AG09319 (cell line): ENCODE results near the gene ITM2A.

Source experiments
- DNase-seq: peaks from one replicate; pipeline ENCODE4 v3.0.0-alpha.2; 2010; ENCODE audit warnings: low read depth; ENCODE audit errors: extremely low read depth
- TF ChIP-seq, protein P1 (sequence below): IDR thresholded peaks from 2 replicates; pipeline ENCODE4 v1.5.1; 2011; ENCODE audit warnings: low read depth, mild to moderate bottlenecking, inconsistent platforms, low read length, moderate library complexity

The ITM2A gene

DNA sequence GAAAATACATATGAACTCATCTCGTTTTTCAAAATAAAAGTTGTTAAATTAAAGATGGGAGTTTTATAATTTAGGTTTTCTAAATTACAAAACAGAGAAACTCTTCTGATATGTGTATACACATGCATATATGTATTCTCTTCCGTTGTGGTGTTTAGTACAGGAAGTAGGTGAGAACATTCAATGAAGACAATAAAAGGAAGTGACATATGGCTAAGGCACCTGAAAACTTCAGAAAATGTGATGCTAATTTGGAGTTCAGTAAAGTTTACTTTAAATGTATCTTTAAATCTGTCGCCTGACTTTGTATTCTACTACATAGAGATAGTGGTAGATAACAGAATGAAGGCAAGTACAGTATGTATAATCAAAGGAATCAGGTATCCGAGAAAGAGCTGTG is 33.5 kb upstream of the ITM2A start:
- DNase-seq, result no peak
- TF ChIP-seq, protein P1, sequence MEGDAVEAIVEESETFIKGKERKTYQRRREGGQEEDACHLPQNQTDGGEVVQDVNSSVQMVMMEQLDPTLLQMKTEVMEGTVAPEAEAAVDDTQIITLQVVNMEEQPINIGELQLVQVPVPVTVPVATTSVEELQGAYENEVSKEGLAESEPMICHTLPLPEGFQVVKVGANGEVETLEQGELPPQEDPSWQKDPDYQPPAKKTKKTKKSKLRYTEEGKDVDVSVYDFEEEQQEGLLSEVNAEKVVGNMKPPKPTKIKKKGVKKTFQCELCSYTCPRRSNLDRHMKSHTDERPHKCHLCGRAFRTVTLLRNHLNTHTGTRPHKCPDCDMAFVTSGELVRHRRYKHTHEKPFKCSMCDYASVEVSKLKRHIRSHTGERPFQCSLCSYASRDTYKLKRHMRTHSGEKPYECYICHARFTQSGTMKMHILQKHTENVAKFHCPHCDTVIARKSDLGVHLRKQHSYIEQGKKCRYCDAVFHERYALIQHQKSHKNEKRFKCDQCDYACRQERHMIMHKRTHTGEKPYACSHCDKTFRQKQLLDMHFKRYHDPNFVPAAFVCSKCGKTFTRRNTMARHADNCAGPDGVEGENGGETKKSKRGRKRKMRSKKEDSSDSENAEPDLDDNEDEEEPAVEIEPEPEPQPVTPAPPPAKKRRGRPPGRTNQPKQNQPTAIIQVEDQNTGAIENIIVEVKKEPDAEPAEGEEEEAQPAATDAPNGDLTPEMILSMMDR, result no peak

DNA sequence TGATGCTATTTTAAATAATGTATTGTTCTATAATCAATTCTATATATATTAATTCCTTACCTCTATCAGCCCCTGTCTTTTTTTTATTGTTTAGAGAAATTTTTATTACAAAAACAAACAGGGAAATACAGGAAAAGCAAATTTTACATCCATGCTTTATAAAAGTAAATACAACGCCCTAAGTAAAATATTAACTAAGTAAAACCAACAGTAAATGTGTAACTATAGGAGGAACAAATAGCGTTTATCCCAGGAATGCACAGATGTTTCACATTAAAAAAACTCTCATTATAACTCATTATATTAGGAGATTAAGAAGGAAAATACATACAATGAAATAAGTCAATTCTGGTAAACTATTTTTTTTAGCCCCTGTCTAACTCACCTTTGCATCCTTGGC is 8.2 kb upstream of the ITM2A start:
- no peak for DNase-seq
- TF ChIP-seq, protein P1, result no peak

DNA sequence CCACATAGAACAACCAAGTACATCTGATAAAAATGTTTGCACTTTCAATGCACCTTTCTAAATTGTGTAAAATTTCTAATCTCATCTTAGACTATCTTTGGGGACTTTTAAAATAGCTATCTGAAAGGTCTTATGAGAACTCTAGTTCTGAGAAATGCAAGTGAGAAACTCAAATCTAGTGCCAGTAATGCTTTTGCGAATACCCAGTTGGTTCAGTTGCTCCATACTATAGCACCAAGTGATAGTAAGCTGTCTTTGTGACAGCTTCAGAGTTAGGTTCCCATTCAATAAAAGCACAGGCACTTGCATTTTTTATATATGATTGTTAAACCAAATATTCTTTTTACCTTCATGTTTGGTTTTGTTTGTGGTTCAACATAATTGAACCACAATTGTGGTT is 4.5 kb upstream of the ITM2A start:
- TF ChIP-seq, protein P1, result no peak
- DNase-seq, result no peak

DNA sequence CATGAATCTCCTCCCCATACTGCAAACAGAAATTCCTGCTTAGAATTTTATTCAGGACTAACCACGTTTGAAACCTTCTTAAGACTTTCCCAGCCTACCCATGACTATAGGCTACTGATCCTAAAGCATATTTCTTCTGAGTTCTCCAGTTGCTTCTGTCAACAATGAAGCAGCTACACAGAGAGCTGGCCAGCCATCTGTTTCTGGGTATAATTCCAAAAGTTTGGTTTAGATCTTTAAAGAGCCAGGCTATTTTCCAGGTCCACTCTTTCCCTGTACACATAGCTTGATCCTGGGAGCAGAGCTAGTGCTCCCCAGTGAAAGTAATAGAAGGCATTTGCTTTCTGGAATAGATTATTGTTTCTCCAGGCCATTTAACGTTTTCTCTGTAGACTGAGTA is 4.0 kb upstream of the ITM2A start:
- DNase-seq, result no peak
- TF ChIP-seq, protein P1, result no peak

DNA sequence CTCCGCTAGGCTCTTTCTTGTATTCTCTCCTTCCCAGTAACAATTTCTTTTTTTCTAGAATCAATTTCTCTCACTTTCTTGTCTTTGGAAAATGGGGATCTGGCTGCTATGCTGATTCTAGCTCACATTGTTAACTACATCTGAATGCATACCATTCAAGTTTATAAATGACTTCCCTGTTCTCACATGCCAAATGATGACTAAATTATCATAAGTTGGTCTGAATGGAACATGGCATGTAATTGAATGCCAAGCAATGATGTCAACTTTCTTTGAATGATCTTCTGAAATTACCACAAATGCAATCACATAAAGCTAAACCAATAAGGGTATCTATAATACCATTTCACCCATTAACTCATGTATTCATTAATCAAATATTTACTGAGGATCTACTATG is 2.7 kb upstream of the ITM2A start:
- TF ChIP-seq, protein P1, result no peak
- DNase-seq, result no peak

DNA sequence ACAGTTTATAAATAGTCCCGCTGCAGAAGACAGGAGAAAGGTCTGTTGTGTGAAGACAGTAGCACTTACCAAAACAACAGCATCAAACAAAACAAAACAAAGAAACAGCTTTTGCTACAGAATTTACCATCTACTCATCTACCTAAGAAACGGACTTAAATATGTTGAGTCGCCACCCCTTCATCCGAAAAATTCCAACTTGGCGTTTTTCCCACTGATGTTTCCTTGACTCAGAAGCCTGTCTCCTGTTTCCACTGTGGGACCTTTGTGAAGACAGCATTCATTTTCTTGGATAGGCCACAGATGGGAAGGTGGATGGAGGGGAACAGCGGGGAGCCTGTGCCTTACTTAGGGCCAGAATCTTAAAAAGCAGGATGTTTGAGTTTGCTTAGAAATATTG is 1.3 kb upstream of the ITM2A start:
- TF ChIP-seq, protein P1, result no peak
- no peak for DNase-seq

DNA sequence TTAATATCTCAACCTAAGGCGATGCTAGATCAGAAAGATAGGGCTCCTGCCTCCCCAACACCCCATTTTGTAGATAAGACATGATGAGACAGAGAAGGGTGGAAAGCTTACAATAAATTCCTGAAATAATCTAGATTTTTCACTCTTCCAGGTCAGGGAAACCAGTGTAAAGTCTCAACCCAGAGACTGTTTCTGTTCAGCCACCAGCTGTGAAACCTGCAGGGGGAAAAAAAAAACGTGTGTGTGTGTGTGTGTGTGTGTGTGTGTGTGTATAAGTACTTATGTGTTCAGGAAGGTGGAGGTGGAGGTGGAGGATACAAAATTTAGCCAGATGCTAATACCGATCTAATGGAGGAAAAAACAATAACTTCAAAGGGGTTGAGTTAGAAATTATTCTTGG is 773 bp upstream of the ITM2A start:
- TF ChIP-seq, protein P1, result no peak
- no peak for DNase-seq
